Measurements from ENCODE around the gene RIPOR2.

RIPOR2 gene

GRCh38 chr6:24902782-24903181, 33.0 kb downstream of the RIPOR2 start:
- Histone ChIP-seq H3K36me3 (ENCODE audit: control insufficient read depth in 2 of 2, insufficient read depth in 1 of 2, low read length in 2 of 2) (no peaks in the 10 kb centered on the region), H3K4me1 (ENCODE audit: control insufficient read depth, insufficient read depth, low read length) (no peaks in the 10 kb centered on the region), H3K27ac (ENCODE audit: extremely low read depth, low read depth, low read length) (no peak overlapping the region), H3K9me3 (ENCODE audit: control insufficient read depth, insufficient read depth, low read depth, low read length) (no peaks in the 10 kb centered on the region), H3K4me3 (ENCODE audit: low read depth, low read length) (no peak overlapping the region)
- ChIA-PET POLR2A (no interaction called here), CTCF (no interaction called here)
- no peak for TF ChIP-seq ZNF560 (tag by site-specific recombination; IDR thresholded peaks at IDR 0.05; ENCODE audit: borderline replicate concordance)
- no peak for TF ChIP-seq ZNF112 (tag by site-specific recombination; IDR thresholded peaks at IDR 0.05)
- no peak for TF ChIP-seq PRDM2 (tag by site-specific recombination; IDR thresholded peaks at IDR 0.05; ENCODE audit: borderline replicate concordance)
- no peak for TF ChIP-seq GLIS1 (tag by site-specific recombination; IDR thresholded peaks at IDR 0.05)
- no peak for TF ChIP-seq ZNF138 (tag by site-specific recombination; IDR thresholded peaks at IDR 0.05; ENCODE audit: borderline replicate concordance)
- TF ChIP-seq ZNF311 (tag by site-specific recombination; IDR thresholded peaks at IDR 0.05; ENCODE audit: borderline replicate concordance), result no peak
- TF ChIP-seq ZBTB17 (tag by site-specific recombination; IDR thresholded peaks at IDR 0.05), result no peak
- TF ChIP-seq, protein P1, sequence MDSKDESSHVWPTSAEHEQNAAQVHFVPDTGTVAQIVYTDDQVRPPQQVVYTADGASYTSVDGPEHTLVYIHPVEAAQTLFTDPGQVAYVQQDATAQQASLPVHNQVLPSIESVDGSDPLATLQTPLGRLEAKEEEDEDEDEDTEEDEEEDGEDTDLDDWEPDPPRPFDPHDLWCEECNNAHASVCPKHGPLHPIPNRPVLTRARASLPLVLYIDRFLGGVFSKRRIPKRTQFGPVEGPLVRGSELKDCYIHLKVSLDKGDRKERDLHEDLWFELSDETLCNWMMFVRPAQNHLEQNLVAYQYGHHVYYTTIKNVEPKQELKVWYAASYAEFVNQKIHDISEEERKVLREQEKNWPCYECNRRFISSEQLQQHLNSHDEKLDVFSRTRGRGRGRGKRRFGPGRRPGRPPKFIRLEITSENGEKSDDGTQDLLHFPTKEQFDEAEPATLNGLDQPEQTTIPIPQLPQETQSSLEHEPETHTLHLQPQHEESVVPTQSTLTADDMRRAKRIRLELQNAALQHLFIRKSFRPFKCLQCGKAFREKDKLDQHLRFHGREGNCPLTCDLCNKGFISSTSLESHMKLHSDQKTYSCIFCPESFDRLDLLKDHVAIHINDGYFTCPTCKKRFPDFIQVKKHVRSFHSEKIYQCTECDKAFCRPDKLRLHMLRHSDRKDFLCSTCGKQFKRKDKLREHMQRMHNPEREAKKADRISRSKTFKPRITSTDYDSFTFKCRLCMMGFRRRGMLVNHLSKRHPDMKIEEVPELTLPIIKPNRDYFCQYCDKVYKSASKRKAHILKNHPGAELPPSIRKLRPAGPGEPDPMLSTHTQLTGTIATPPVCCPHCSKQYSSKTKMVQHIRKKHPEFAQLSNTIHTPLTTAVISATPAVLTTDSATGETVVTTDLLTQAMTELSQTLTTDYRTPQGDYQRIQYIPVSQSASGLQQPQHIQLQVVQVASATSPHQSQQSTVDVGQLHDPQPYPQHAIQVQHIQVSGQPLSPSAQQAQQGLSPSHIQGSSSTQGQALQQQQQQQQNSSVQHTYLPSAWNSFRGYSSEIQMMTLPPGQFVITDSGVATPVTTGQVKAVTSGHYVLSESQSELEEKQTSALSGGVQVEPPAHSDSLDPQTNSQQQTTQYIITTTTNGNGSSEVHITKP (tag by site-specific recombination; IDR thresholded peaks at IDR 0.05), result no peak
- TF ChIP-seq, protein P2, sequence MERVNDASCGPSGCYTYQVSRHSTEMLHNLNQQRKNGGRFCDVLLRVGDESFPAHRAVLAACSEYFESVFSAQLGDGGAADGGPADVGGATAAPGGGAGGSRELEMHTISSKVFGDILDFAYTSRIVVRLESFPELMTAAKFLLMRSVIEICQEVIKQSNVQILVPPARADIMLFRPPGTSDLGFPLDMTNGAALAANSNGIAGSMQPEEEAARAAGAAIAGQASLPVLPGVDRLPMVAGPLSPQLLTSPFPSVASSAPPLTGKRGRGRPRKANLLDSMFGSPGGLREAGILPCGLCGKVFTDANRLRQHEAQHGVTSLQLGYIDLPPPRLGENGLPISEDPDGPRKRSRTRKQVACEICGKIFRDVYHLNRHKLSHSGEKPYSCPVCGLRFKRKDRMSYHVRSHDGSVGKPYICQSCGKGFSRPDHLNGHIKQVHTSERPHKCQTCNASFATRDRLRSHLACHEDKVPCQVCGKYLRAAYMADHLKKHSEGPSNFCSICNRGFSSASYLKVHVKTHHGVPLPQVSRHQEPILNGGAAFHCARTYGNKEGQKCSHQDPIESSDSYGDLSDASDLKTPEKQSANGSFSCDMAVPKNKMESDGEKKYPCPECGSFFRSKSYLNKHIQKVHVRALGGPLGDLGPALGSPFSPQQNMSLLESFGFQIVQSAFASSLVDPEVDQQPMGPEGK (tag by site-specific recombination; IDR thresholded peaks at IDR 0.05), result no peak

DNA sequence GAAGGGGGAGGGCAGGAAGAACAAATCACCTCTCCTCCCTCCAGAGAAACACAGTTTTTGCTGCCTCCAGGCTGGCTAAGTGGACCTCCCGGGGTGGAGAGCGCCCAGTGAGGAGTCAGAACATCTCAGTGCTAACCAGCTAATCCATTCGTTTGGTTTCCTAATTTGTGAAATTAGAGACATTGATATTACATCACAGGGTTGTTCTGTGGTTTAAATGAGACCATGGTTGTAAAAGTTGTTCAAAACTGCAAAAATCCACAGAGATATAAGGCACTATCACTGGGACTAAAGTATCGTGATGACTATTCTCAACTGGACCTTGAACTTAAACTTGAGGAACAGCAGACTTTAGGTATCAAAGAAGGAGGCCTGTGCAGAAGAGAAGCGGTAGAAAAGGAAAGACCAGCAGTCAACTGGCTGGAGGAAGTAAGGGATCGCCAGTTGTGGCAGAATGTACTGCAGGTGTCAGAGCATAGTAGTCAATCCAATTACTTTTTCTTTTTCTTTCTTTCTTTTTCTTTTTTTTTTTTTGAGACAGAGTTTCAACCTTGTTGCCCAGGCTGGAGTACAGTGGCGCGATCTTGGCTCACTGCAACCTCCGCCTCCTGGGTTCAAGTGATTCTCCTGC, 33.9 kb downstream of the RIPOR2 start:
- no peaks in the 10 kb centered on the region for H3K4me1 ChIP-seq (ENCODE audit: control insufficient read depth, insufficient read depth, low read length)
- no peak overlapping the region for H3K27ac ChIP-seq (ENCODE audit: extremely low read depth, low read depth, low read length)
- POLR2A ChIA-PET, result no interaction called here
- CTCF ChIA-PET, result no interaction called here
- no peaks in the 10 kb centered on the region for H3K9me3 ChIP-seq (ENCODE audit: control insufficient read depth, insufficient read depth, low read depth, low read length)
- H3K4me3 ChIP-seq (ENCODE audit: low read depth, low read length), result no peak overlapping the region
- H3K36me3 ChIP-seq (ENCODE audit: control insufficient read depth in 2 of 2, insufficient read depth in 1 of 2, low read length in 2 of 2), result no peaks in the 10 kb centered on the region
- TF ChIP-seq, protein P3, sequence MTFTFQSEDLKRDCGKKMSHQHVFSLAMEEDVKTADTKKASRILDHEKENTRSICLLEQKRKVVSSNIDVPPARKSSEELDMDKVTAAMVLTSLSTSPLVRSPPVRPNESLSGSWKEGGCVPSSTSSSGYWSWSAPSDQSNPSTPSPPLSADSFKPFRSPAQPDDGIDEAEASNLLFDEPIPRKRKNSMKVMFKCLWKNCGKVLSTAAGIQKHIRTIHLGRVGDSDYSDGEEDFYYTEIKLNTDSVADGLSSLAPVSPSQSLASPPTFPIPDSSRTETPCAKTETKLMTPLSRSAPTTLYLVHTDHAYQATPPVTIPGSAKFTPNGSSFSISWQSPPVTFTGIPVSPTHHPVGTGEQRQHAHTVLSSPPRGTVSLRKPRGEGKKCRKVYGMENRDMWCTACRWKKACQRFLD (tag by site-specific recombination; IDR thresholded peaks at IDR 0.05), result no peak
- TF ChIP-seq ZNF837 (tag by site-specific recombination; IDR thresholded peaks at IDR 0.05) (no peak), ZNF843 (tag by site-specific recombination; IDR thresholded peaks at IDR 0.05) (no peak), ZFP41 (tag by site-specific recombination; IDR thresholded peaks at IDR 0.05; ENCODE audit: borderline replicate concordance) (no peak), ZNF394 (tag by site-specific recombination; IDR thresholded peaks at IDR 0.05; ENCODE audit: borderline replicate concordance) (no peak), ZSCAN23 (tag by site-specific recombination; IDR thresholded peaks at IDR 0.05) (no peak)
- TF ChIP-seq, protein P4, sequence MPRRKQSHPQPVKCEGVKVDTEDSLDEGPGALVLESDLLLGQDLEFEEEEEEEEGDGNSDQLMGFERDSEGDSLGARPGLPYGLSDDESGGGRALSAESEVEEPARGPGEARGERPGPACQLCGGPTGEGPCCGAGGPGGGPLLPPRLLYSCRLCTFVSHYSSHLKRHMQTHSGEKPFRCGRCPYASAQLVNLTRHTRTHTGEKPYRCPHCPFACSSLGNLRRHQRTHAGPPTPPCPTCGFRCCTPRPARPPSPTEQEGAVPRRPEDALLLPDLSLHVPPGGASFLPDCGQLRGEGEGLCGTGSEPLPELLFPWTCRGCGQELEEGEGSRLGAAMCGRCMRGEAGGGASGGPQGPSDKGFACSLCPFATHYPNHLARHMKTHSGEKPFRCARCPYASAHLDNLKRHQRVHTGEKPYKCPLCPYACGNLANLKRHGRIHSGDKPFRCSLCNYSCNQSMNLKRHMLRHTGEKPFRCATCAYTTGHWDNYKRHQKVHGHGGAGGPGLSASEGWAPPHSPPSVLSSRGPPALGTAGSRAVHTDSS (tag by site-specific recombination; IDR thresholded peaks at IDR 0.05), result no peak

All from HEK293 (cell line).